Activated naive CD4-positive, alpha-beta T cell treated with anti-CD3 and anti-CD28 coated beads, Interleukin-2, amount 50 U/mL, for 24 hours (primary cell): ENCODE data around the gene IL22RA1.

ENCODE experiments used
- H3K27ac Mint-ChIP-seq: one replicate; pipeline ENCODE4 v1.8.0; 2021; ENCODE audit warnings: mild to moderate bottlenecking, mixed read lengths
- H3K27me3 Mint-ChIP-seq: one replicate; pipeline ENCODE4 v1.8.0; 2021; ENCODE audit warnings: mixed read lengths
- H3K36me3 Mint-ChIP-seq: one replicate; pipeline ENCODE4 v1.8.0; 2021; ENCODE audit warnings: mixed read lengths
- H3K4me1 Mint-ChIP-seq: one replicate; pipeline ENCODE4 v1.8.0; 2021; ENCODE audit warnings: mixed read lengths
- H3K4me3 Mint-ChIP-seq: one replicate; pipeline ENCODE4 v1.8.0; 2021; ENCODE audit warnings: mild to moderate bottlenecking, mixed read lengths
- H3K9me3 Mint-ChIP-seq: one replicate; pipeline ENCODE4 v1.8.0; 2021; ENCODE audit warnings: mixed read lengths

Gene IL22RA1

GRCh38 chr1:24070821-24071393 is 72.0 kb downstream of the IL22RA1 start:
- H3K4me3 Mint-ChIP-seq, result no peak overlapping the region
- no peaks in the 10 kb centered on the region for H3K36me3 Mint-ChIP-seq
- H3K27me3 Mint-ChIP-seq, result no peaks in the 10 kb centered on the region
- H3K9me3 Mint-ChIP-seq, result no peaks in the 10 kb centered on the region
- H3K4me1 Mint-ChIP-seq, result no peaks in the 10 kb centered on the region
- no peak overlapping the region for H3K27ac Mint-ChIP-seq

- Mint-ChIP-seq H3K36me3 (no peaks in the 10 kb centered on the region), H3K27me3 (no peaks in the 10 kb centered on the region), H3K4me3 (no peak overlapping the region), H3K4me1 (no peaks in the 10 kb centered on the region), H3K9me3 (no peaks in the 10 kb centered on the region), H3K27ac (no peak overlapping the region)
Observed at GRCh38 chr1:24069817-24070216, 73.1 kb downstream of the IL22RA1 start.
